Measurements from ENCODE around the gene PRR14. TPM values are rescaled to one million over a fixed set of nuclear protein-coding genes. Genes with fewer than 3 reads are reported as not detected.

The PRR14 gene
- total RNA-seq, 1 donor = 20.8 TPM

DNA sequence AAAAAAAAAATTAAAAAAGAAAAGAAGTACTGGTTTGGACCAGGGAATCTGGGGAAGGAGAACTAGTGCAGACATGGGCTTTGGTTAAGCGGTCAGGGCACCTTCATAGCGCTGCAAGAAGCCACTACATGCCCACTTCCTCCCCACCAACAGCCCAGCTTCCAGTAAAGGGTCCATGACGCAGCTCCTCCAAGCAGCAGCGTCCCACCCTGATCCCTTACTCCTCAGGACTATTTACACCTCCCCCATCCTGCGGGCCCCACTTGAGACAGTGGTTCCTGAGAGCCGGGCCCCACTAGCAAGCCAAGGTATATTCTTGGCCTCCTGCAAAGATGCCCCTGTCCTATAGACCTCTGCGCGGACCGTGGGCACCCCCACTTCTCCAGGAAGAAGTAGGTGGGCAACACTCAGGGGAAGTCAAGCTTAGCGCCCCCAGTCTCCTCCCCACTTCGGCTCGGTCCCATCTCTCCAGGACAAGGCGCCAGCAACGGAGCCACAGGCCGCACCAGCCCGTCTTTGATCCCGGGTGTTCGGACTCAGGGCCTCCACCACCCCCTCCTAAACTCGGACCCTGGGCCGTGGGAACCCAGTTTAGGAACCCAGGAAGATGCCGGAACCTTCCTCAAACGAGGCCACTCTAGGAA lies 913 bp upstream of the PRR14 start:
- no peaks in the 10 kb centered on the region for H3K9me3 ChIP-seq (ENCODE audit: low read depth, low read length)
- peaks cover 21% of the 10 kb centered on the region for H3K4me1 ChIP-seq (ENCODE audit: insufficient read depth, low read length)
- peak overlapping the region; percentile 96 for H3K4me3 ChIP-seq (ENCODE audit: low read length)

GRCh38 chr16:30651124-30652004 lies 604 bp downstream of the PRR14 start:
- Histone ChIP-seq H3K27me3 (ENCODE audit: insufficient read depth, low read length) (no peaks in the 10 kb centered on the region), H3K9me3 (ENCODE audit: low read depth, low read length) (no peaks in the 10 kb centered on the region), H3K4me3 (ENCODE audit: low read length) (peak overlapping the region; percentile 96), H3K4me1 (ENCODE audit: insufficient read depth, low read length) (peaks cover 21% of the 10 kb centered on the region)

More for the DNA sequence above, 913 bp upstream of the PRR14 start:
- no peaks in the 10 kb centered on the region for H3K27me3 ChIP-seq (ENCODE audit: insufficient read depth, low read length)

DNA sequence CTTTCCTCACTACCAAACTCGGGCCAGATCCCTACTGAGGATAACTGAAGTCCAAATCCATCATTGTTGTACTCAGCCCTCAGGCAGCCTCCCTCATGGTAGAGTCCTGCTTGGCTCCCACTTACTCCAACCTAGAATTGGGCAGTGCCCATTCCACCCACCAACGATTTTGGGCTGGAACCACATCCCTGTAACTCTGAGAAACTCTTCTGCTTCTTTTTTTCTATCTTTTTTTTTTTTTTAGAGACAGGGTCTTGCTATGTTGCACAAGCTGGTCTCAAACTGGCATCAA lies 1.2 kb downstream of the PRR14 start:
- H3K4me1 ChIP-seq (ENCODE audit: insufficient read depth, low read length) = peaks cover 27% of the 10 kb centered on the region
- peak overlapping the region; percentile 35 for H3K4me3 ChIP-seq (ENCODE audit: low read length)
- no peaks in the 10 kb centered on the region for H3K9me3 ChIP-seq (ENCODE audit: low read depth, low read length)
- no peaks in the 10 kb centered on the region for H3K27me3 ChIP-seq (ENCODE audit: insufficient read depth, low read length)

GRCh38 chr16:30652718-30653117 lies 2.0 kb downstream of the PRR14 start:
- Histone ChIP-seq H3K27me3 (ENCODE audit: insufficient read depth, low read length) (no peaks in the 10 kb centered on the region), H3K9me3 (ENCODE audit: low read depth, low read length) (no peaks in the 10 kb centered on the region), H3K4me1 (ENCODE audit: insufficient read depth, low read length) (peaks cover 34% of the 10 kb centered on the region), H3K4me3 (ENCODE audit: low read length) (no peak overlapping the region)

GRCh38 chr16:30654856-30655255 lies 4.1 kb downstream of the PRR14 start:
- Histone ChIP-seq H3K9me3 (ENCODE audit: low read depth, low read length) (no peaks in the 10 kb centered on the region), H3K4me1 (ENCODE audit: insufficient read depth, low read length) (peaks cover 29% of the 10 kb centered on the region), H3K4me3 (ENCODE audit: low read length) (no peak overlapping the region), H3K27me3 (ENCODE audit: insufficient read depth, low read length) (no peaks in the 10 kb centered on the region)

GRCh38 chr16:30655815-30656347 lies 5.1 kb downstream of the PRR14 start:
- H3K4me3 ChIP-seq (ENCODE audit: low read length) = no peak overlapping the region
- peaks cover 38% of the 10 kb centered on the region for H3K4me1 ChIP-seq (ENCODE audit: insufficient read depth, low read length)
- H3K9me3 ChIP-seq (ENCODE audit: low read depth, low read length) = no peaks in the 10 kb centered on the region
- no peaks in the 10 kb centered on the region for H3K27me3 ChIP-seq (ENCODE audit: insufficient read depth, low read length)

DNA sequence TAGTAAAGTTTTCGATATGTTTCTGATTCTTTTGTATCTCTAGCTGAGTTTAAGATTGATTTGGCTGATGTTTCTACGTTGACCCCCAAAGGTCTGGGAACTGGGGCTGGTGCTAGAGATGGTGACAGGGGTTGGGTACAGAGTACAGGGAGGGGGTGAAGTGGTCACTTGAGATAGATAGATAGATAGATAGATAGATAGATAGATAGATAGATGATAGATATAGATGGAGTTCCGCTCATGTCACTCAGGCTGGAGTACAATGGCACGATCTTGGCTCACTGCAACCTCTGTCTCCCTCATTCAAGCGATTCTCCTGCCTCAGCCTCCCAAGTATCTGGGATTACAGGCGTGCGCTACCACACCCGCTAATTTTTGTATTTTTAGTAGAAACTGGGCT lies 5.6 kb downstream of the PRR14 start:
- H3K27me3 ChIP-seq (ENCODE audit: insufficient read depth, low read length) = no peaks in the 10 kb centered on the region
- no peak overlapping the region for H3K4me3 ChIP-seq (ENCODE audit: low read length)
- H3K4me1 ChIP-seq (ENCODE audit: insufficient read depth, low read length) = peaks cover 43% of the 10 kb centered on the region
- H3K9me3 ChIP-seq (ENCODE audit: low read depth, low read length) = no peaks in the 10 kb centered on the region

GRCh38 chr16:30656974-30657865 lies 6.5 kb downstream of the PRR14 start:
- H3K27me3 ChIP-seq (ENCODE audit: insufficient read depth, low read length) = no peaks in the 10 kb centered on the region
- no peaks in the 10 kb centered on the region for H3K9me3 ChIP-seq (ENCODE audit: low read depth, low read length)
- peaks cover 44% of the 10 kb centered on the region for H3K4me1 ChIP-seq (ENCODE audit: insufficient read depth, low read length)
- peak overlapping the region; percentile 31 for H3K4me3 ChIP-seq (ENCODE audit: low read length)

- Histone ChIP-seq H3K27me3 (ENCODE audit: insufficient read depth, low read length) (no peaks in the 10 kb centered on the region), H3K4me1 (ENCODE audit: insufficient read depth, low read length) (peaks cover 48% of the 10 kb centered on the region), H3K4me3 (ENCODE audit: low read length) (peak within 1 kb of the TSS; percentile 93), H3K9me3 (ENCODE audit: low read depth, low read length) (no peaks in the 10 kb centered on the region)
Measured at GRCh38 chr16:30657866-30658730, 7.3 kb downstream of the PRR14 start, which contains the start of gene FBRS. FBRS (plus strand) TSS chr16:30658431; CDS start chr16:30659519, 1,088 bp downstream.

- peaks cover 55% of the 10 kb centered on the region for H3K4me1 ChIP-seq (ENCODE audit: insufficient read depth, low read length)
- H3K27me3 ChIP-seq (ENCODE audit: insufficient read depth, low read length) = no peaks in the 10 kb centered on the region
- H3K9me3 ChIP-seq (ENCODE audit: low read depth, low read length) = no peaks in the 10 kb centered on the region
- H3K4me3 ChIP-seq (ENCODE audit: low read length) = peak overlapping the region; percentile 93
Measured at GRCh38 chr16:30658731-30659506, 8.2 kb downstream of the PRR14 start.

DNA sequence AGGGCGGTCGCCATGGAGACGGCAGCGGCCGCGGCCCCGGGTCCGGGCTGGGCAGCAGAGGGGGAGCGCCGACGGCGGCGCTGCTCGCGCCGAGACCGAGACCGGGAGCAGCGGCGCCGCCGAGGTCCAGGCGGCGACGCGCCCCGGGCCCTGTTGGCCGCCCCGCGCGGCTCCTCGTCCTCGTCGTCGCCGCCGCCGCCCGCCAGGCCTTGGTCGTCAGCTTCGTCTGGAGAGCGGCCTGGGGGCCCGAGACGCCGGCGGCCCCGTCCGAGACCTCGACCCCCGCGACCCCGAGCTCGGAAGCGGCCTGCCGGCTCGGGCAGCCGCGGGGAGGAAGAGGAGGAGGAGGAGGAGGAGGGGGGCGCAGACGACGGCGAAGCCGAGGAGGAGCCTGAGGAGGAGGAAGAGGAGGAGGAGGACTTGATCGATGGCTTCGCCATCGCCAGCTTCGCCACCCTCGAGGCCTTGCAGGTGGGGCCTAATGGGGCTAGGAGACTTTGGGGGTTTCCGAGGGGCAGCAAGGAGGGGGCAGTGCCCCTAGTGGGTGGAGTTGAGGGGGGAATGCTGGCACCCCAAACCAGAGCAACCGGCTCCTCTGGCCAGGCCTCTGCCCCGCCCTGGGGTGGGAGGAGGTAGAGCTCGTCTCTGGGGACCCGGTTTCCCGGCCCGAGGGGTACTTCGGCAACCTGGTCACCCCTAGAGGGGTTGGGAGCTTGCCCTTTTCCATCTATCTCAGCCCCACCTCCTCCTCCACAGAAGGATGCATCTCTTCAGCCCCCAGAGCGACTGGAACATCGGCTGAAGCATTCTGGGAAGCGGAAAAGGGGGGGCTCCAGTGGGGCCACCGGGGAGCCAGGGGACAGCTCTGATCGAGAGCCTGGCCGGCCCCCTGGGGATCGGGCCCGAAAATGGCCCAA lies 9.0 kb downstream of the PRR14 start:
- Histone ChIP-seq H3K4me1 (ENCODE audit: insufficient read depth, low read length) (peaks cover 55% of the 10 kb centered on the region), H3K9me3 (ENCODE audit: low read depth, low read length) (no peaks in the 10 kb centered on the region), H3K27me3 (ENCODE audit: insufficient read depth, low read length) (no peaks in the 10 kb centered on the region), H3K4me3 (ENCODE audit: low read length) (peak overlapping the region; percentile 93)

GRCh38 chr16:30660424-30661261 lies 9.9 kb downstream of the PRR14 start:
- Histone ChIP-seq H3K4me3 (ENCODE audit: low read length) (peak overlapping the region; percentile 93), H3K9me3 (ENCODE audit: low read depth, low read length) (no peaks in the 10 kb centered on the region), H3K27me3 (ENCODE audit: insufficient read depth, low read length) (no peaks in the 10 kb centered on the region), H3K4me1 (ENCODE audit: insufficient read depth, low read length) (peaks cover 55% of the 10 kb centered on the region)

Data from mononuclear cell (primary cell).